IPS-18c (cell line): ENCODE results near the gene STK11.

Source experiments
- H3K4me3 ChIP-seq: 2 replicates; pipeline ENCODE4 v1.7.0; 2013; ENCODE audit warnings: low read depth, mild to moderate bottlenecking, low read length, moderate library complexity; ENCODE audit not compliant: insufficient read depth
- H3K9me3 ChIP-seq: one replicate; pipeline ENCODE4 v1.6.1; 2013; ENCODE audit warnings: mild to moderate bottlenecking, low read length, moderate library complexity; ENCODE audit not compliant: control insufficient read depth, insufficient read depth

The STK11 gene

DNA sequence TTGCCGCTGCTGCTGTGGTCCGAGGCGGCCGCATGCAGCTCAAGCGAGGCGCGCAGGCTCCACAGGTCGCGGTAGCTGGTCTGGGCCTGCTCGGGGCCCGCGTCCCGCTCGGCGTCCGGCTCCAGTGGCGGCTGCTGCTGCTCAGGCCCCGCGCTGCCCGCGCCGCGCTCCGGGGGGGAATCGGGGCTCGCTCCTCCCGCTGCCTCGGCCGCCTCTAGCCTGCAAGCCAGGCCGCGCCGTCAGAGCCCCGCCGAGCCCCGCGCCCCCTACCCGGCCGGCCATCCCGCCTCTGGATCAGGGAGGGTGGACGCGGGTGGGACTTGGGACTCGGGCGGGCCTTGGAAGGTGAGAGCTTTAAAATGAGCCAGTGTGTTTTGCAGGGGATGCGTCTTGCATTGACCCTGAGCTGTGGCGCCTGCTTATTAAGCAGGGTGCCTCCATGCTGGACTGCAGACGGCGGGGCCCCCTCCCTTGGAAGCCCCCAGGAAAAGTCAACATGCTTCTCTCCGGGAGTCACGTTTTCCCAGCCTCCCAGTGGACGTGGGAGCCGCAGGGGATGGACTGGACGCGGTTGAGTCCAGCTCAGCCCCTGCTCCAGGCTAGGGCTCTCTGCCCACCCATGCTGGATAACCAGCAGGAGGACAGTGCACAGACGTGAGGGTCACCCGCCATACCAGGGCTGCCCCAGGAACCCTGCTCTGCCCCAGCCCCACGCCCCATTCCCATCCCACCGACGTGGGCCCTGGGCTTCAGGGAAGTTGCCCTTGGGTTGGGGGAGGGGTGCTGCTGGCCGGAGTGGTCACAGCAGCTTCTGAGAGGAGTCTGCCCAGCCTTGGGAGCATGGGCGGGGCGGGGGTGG, 24.6 kb downstream of the STK11 start:
- no peak overlapping the region for H3K4me3 ChIP-seq
- H3K9me3 ChIP-seq, result no peaks in the 10 kb centered on the region

DNA sequence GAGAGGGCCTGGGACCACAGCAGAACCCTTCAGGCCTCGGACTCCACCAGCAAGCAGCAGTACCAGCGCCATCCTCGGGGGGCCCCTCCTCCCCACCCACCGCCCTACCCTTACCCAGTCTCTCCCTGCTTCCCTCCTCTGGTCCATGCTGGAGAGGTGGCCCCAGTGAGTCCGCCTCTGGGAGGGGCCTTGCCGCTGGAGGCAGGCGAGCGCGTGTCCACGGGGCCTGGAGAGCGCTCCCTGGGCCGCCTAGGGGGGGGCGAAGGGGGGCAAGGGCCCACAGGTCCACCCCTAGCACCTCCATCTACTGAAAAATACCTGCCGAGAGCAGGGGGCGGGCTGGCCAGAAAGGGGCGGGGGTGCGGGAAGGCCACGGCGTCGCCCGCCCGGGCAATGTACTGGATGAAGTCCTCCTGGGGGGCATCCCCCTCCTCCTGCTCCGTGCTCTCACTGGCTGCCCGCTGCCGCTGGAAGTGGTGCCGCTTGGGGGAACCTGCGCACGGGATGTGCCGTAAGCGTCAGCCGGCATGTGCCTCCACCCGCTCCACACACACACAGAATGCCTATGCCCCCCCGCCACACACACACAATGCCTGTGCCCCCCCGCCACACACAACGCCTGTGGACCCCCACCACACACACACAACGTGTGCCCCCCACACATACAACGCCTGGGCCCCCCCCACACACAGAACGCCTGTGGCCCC, 25.4 kb downstream of the STK11 start:
- no peaks in the 10 kb centered on the region for H3K9me3 ChIP-seq
- no peak overlapping the region for H3K4me3 ChIP-seq

DNA sequence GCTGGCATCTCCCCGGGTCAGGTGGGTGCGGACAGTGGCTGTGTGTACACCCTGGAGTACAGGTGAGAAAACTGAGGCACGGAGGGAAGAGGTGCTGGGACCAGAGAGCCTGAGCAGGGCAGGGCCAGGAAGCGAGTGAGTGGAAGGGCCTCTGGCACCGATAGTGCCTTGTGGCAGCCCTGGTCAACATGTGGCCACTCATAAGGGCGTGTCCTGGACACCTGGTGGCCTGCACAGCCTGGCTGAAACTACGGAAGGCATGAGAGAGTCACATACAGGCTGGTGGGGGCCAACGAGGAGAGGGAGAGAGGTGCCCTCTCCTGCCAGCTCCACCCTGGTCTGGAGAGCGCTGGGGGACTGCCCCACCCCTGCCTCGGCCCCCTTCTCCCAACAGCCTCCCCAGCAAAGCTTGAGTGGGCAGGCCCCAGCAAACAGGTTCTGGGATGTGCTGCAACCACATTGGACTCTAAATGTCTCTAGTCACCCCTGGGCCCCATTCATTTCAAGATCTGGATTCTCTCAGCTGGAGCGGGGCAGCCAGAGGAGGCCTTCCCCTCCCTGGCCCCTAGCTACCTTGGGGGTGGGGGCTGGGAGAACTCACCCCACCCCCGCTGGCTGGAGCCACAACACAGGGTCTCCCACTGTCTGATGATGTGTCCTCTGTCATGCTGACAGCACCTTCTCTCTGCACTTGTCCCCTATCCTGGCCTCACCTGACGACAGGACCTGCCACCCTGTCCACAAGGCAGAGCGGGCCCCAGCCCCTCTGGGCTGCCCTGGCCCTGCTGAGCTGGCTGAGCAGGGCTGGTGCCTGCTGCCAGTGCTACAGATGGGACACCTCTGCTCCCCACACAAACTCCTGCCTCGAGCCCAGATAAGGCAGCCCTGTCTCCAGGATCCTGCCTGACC, 26.4 kb downstream of the STK11 start:
- H3K4me3 ChIP-seq, result peak overlapping the region; percentile 15; the same call in 1 of the 2 replicates
- no peaks in the 10 kb centered on the region for H3K9me3 ChIP-seq

DNA sequence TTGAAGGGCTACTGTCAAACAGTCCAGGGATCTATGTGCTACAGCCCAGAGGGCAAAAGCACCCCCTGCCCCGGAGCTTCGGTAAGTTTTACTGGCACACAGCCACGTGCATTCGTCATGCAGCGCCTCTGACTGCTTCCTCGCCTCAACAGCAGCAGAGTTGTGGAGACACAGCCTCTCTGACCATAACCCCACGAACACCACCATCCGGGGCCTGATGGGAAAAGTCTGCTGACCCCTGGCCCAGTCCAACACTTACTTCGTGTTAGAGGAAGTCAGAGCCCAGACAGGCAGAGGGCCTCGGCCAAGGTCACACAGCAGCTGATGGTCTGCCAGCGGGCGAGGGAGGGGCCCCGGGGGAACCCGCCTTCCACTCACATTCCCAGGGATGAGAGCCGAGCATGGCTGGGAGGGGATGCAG, 27.1 kb downstream of the STK11 start:
- peak overlapping the region; percentile 15; the same call in 1 of the 2 replicates for H3K4me3 ChIP-seq
- no peaks in the 10 kb centered on the region for H3K9me3 ChIP-seq

DNA sequence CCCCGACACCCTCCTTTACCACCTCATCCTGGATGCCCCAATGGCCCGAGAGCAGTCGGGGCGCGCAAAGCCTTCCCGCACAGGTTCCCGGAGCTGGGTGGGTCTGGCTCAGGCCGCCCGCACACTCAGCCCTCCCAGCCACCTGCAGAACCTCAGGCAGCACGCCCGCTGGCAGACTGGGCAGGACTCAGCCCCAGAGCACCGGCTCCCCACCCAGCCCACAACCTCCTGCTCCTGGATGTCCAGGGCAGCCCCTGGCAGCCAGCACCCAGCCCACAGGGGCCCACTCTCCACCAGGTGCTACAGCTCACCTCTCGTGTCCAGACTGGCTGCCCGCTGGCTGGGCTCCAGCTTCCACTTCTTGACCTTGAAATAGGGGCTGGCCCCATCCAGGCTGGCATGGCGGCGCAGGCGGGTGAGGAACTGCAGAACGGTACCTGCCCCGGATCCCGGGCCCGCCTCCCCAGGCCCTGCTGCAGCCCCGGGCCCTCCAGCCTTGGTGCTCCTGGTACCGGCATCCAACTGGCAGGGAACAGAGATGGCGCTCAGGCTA, 27.6 kb downstream of the STK11 start:
- Histone ChIP-seq H3K4me3 (no peak overlapping the region), H3K9me3 (no peaks in the 10 kb centered on the region)

DNA sequence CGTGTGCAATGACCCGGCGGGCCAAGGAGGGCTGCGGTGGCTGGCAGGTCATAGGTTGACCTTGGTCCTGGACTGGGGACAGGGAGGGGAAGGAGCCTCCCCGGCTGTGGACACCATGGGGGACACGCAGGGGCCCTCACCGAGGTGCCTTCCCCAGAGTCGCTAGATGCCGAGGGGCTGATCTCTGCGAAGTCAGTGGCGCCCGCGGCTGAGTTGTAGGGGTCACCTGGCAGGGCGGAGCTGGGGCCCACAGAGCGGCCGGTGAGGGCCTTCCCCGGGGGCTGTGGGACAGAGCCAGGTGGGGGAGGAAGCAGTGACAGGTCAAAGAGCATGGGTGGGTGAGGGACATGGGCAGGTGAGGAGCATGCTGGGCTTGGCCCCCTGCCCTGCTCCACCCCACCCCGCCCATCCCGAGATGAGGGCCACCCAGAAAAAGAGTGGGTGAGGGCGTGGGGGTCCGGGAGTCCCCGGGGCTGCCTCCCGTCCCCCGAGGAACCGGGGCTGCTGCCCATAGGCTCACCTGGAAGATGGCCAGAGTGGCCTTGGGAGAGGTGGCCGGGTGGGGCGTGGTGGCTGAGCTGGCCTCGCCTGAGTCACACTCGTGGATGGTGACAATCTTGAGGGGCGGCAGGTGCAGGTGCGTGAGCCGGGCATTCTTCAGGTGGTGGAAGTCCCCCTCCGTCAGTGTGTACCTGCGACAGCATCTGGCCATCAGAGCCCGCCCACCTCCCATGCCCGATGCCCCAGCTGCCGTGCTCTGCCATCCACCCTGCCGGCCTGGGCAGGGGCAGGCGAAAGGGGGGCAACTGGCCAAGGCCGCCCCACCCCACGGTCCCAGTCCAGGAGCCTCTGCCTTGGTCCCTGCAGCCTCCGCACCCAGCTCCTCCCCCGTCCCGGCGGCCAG, 28.7 kb downstream of the STK11 start:
- Histone ChIP-seq H3K9me3 (no peaks in the 10 kb centered on the region), H3K4me3 (no peak overlapping the region)

DNA sequence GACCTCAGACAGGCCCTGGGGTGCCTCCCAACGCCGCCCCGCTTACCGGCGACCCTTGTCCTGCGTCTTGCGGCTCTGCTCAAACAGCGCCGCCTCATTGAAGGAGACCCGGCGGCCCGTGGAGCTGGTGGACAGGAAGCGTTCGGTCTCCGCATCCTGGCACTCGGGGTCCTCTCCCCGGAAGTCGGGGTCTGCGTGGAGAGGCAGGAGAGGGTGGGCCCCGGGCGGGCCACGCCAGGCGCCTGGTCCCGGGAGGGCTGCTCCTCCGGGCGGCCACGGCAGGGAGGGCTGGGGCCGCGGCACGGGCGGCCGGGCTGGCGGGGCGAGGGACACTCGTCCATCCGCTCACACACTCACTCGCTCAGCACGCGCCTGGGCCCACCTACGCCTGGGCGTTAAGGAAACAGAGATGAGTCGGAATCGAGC, 29.4 kb downstream of the STK11 start:
- Histone ChIP-seq H3K9me3 (no peaks in the 10 kb centered on the region), H3K4me3 (no peak overlapping the region)

DNA sequence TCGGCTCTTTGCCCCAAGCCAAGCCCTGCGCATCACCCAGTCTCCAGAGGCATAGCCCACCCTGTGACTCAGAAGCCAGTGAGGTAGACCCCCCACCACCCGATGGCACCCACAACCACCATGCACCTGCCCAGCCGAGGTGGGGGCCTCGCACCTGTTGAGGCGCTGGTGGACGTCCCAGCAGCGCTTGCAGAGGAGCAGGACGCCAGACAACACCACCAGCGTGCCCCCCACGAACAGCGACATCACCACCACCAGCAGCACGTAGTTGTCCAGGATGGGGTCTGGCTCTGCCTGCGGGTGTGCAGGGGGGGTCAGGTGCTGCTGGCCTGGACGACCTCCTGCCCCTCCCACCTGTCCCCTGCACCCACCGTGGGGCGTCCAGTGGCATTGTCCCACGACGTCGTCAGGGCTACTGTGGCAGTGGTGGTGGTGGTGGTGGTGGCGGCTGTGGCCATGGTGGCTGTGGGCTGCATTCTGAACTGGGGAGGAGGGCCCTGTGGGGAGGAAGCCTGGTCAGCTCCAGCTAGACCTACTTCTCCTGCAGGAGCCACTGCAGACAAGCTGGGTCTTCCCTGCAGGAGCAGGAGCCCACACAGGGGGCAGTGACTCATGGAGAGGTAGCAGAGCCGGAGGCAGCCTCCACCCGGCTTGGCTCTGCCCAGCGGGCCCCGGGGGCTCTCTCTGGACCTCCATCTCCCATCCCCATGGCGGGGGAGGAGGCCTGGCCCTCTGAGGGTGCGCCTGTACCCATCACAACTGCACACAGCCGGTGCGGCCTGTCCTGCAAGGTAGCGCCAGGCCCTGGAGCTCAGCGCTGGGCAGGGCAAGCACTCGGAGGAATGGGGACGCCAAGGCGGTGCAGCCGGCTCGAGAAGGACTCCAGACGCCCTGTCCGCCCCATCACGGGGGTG, 30.3 kb downstream of the STK11 start:
- Histone ChIP-seq H3K4me3 (peak overlapping the region; percentile 47), H3K9me3 (no peaks in the 10 kb centered on the region)

DNA sequence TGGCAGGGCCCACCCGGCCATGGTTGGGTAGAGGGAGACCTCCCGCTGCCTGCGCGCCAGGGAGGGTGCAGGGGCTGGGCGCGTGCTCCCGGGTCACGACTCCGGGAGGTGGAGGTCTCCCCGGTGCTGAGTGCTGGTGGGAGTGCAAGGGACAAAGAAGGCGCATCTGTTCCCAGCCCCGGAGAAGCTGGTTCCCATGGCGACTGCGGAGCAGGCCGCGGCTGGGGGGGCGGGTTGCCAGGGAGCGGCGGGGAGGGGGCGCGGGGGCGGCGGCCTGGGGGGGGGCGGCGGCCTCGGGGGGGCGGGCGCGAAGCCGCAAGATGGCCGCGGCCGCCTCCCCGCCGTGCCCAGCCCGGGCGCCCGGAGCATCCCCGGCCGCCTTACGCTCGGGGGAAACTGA, 31.0 kb downstream of the STK11 start:
- Histone ChIP-seq H3K4me3 (peak overlapping the region; percentile 68), H3K9me3 (no peaks in the 10 kb centered on the region)

DNA sequence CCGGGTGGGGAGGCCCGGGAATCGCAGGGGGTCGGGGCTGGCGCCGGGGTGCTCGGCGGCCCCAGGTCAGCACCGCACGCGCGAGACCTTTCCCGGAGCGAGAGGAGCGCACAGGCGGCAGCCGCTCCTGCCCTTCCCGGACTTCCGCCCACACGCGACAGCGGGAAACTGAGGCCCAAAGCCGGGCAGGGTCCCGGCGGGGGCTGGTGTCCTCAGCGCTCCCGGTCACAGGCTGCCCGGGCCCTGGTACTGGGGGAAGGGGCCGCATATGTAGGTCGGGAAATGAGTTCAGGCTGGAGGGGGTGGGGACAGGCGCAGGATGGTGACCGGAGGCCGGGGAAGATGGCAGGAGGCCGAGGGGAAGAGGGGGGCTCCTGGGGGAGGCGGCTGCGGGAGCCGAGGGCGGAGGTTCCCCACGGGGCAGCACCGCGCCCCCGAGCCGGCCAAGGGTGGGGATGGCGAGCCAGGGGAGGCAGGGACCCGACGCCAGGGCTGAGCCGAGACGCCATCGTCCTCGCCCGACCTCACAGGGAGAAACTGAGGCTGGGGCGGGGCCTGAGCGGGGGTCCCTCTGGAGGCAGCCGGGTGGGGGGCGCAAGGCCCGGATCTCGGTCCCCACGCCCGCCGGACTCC, 31.6 kb downstream of the STK11 start:
- Histone ChIP-seq H3K4me3 (peak overlapping the region; percentile 68), H3K9me3 (no peaks in the 10 kb centered on the region)

DNA sequence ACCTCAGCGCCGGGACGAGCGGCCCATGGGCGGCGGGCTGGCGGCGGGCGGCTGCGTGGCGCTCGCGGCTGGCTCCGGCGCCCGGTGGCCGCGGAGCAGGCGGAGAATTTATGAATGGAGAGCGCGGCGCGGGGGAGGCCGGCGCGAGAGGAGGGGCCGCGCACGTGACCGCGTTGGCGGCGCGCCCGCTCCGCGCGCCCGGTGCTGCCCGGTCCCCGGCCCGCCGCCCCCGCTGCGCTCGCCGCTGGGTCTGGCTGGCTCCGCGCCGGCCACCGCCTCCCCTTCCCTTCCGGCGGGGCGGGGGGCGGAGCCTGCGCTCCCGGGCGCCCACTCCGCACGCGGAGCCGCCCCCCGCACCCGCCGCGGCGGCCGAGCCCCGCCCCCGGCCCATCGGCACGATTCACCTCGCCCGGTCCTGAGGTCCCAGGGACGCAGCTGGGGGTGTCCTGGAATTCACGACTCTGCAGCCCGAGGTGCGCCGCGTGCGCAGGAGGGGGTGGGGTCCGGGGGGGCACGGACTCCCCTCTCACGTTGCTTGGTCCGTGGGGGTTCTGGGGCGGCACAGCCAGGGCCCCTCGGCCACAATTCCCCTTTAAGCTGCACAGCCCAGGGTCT, 32.3 kb downstream of the STK11 start, which contains the start of gene CBARP:
Gene CBARP (minus strand): TSS at position 252 of the 615 bp plus-strand sequence. CDS start 1,905 bp downstream, outside the sequence.
- Histone ChIP-seq H3K4me3 (peak within 1 kb of the TSS; percentile 68), H3K9me3 (no peaks in the 10 kb centered on the region)

DNA sequence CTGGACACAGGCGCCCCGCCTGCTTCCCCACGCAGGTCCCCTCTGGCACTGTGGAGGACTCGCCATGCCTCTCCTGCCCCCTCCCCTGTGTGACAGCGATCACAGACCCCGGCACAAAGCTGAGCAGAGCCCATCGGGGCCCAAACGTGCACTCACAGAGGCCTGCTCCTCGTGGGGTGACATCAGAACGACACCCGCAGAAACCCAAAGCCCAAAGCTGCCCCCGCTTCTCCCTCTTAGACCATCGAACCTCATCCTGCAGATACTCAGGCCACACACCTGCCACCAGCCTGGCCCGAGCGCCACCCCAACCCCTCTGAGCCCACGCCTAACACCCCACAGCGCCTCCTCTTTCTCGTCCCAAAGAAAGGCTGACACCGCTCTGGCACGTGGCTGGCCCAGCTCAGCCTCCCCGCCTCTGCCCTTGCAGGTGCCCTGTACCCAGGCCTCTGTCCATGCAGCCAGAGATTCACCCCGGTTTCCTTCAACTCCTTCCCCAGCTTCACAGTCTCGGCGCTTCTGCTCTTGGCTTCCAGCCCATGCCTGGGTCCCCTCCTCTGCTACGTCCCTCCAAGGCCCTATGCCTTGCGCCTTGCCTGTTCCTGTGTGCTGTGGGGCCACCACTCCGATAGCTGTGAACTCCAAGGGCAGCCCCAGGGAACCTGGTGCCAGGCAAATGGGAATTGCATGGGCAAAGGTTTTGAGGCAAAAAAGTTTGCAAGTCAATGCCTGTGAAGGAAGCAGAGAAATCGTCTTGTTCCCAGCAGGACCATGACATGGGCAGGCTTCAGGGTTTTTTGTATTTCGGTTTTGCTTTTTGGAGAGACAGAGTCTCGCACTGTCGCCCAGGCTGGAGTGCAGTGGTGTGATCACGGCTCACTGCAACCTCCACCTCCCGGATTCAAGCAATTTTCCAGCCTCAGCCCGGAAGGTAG, 33.1 kb downstream of the STK11 start:
- Histone ChIP-seq H3K4me3 (peak overlapping the region; percentile 52), H3K9me3 (no peaks in the 10 kb centered on the region)

DNA sequence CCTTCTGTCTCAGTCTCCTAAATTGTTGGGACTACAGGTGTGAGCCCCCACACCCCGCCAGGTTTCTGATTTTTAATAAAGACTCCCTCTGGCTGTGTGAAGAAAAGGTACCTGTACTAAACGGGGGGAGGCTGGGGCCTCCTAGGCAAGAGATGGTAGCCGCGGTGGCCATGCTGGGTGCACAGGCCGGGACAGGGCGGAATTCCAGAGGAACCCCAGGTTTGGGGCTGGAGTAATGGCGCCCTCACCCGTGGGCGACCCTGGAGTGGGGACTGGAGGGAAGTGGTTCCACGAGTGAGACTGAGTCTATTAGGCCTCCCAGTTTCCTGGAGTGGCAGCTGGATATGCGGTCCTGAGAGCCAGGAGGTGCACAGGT, 33.8 kb downstream of the STK11 start:
- Histone ChIP-seq H3K9me3 (no peaks in the 10 kb centered on the region), H3K4me3 (peak overlapping the region; percentile 72; the same call in 1 of the 2 replicates)
